Epithelial cell of esophagus (primary cell): Measurements from ENCODE around the gene NKX2-2.
"Not testable (repeated sequence)": the region's sequence is repeated elsewhere in the genome, so short reads cannot be mapped to it uniquely, and the experiment has no call there.

Source experiments
- DNase-seq: peaks from one replicate; pipeline ENCODE4 v3.0.0; 2010; ENCODE audit warnings: low read depth
- H3K4me3 ChIP-seq: 2 replicates; pipeline ENCODE4 v1.5.1; 2011; ENCODE audit warnings: mild to moderate bottlenecking, low read length, control low read depth
- TF ChIP-seq, protein P1 (sequence below): IDR thresholded peaks from 2 replicates; pipeline ENCODE4 v1.5.1; 2011; ENCODE audit warnings: low read depth, mild to moderate bottlenecking, low read length, control low read depth, inconsistent platforms; ENCODE audit not compliant: insufficient read depth; ENCODE audit errors: missing control alignments

Gene NKX2-2

DNA sequence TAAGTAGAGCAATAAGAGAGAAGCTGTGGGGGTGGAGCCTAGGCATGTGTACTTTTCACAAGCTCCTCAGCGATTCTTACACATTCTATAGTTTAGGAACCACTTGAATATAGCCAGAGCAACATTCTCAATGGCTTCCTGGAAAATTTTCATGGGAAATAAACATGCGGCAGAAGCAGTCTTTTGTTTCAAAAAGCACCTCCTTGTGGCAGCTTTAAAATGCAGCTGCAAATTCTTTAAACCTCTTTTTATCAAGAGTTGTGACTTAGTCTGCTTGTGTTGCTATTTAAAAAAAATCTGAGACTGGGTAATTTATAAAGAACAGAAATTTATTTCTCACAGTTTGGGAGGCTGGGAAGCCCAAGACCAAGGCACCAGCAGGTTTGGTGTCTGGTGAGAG lies 23.8 kb downstream of the NKX2-2 start:
- no peak overlapping the region for H3K4me3 ChIP-seq
- no peak for DNase-seq
- TF ChIP-seq, protein P1, sequence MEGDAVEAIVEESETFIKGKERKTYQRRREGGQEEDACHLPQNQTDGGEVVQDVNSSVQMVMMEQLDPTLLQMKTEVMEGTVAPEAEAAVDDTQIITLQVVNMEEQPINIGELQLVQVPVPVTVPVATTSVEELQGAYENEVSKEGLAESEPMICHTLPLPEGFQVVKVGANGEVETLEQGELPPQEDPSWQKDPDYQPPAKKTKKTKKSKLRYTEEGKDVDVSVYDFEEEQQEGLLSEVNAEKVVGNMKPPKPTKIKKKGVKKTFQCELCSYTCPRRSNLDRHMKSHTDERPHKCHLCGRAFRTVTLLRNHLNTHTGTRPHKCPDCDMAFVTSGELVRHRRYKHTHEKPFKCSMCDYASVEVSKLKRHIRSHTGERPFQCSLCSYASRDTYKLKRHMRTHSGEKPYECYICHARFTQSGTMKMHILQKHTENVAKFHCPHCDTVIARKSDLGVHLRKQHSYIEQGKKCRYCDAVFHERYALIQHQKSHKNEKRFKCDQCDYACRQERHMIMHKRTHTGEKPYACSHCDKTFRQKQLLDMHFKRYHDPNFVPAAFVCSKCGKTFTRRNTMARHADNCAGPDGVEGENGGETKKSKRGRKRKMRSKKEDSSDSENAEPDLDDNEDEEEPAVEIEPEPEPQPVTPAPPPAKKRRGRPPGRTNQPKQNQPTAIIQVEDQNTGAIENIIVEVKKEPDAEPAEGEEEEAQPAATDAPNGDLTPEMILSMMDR, result peak; percentile 34

DNA sequence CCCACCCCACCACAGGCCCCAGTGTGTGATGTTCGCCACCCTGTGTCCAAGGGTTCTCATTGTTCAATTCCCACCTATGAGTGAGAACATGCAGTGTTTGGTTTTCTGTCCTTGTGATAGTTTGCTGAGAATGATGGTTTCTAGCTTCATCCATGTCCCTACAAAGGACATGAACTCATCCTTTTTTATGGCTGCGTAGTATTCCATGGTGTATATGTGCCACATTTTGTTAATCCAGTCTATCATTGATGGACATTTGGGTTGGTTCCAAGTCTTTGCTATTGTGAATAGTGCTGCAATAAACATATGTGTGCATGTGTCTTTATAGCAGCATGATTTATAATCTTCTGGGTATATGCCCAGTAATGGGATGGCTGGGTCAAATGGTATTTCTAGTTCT lies 33.7 kb downstream of the NKX2-2 start:
- DNase-seq, H3K4me3 ChIP-seq: not testable (repeated sequence)

DNA sequence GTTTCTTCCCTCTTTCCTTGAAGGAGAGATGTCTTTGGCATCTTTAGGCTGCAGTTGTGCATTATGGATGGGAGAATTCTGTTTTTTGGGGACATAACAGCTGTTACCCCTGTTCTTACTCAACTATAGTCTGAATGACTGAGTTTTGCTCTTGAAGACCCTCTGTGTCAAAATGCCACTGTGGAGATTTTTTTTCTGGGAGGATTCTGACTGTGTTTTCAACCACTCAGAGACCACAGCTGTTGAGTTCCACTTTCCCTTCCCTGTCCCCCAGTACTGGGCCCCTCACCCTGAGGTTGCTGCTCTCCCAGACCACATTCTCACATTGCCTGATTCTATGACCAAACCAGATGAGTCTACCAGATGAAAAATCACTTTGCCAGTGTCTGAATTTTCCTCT lies 48.1 kb downstream of the NKX2-2 start:
- TF ChIP-seq, protein P1, result no peak
- DNase-seq, result no peak
- H3K4me3 ChIP-seq, result no peak overlapping the region

DNA sequence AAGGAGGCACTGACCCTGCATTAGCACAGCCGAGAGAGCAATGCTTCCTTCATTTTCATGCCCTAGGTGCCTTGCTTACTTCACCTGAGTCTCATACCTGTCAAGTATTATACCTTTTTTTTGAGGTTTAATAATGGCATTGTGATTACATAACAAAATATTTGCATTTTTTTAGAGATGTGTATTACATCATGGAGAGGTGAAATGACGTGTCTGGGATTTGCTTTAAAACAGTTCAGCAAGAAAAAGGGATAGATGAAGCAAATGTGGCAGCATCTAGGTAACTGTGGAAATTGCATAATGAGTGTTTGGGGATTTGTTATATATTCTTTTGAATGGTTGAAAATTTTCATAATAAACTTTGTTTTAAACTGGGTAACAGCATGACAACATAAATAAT lies 48.9 kb downstream of the NKX2-2 start:
- TF ChIP-seq, protein P1, result no peak
- DNase-seq, result no peak
- H3K4me3 ChIP-seq, result no peak overlapping the region
